Retinal pigment epithelial cell (primary cell): ENCODE measurements around the gene CST5.

Experiments
- DNase-seq: peaks from one replicate; pipeline ENCODE4 v3.0.0-alpha.2; 2010; ENCODE audit warnings: low read depth
- H3K4me3 ChIP-seq: 2 replicates; pipeline ENCODE4 v1.5.1; 2011; ENCODE audit warnings: mild to moderate bottlenecking, low read length, control low read depth, moderate library complexity
- CTCF ChIP-seq: conservative IDR thresholded peaks from 2 replicates; pipeline ENCODE4 v1.5.1; 2011; ENCODE audit warnings: low read depth, low read length, control low read depth, inconsistent platforms

CST5 gene

GRCh38 chr20:23879328-23879798, at the start of gene CST5:
CST5 (minus strand) TSS chr20:23879748; CDS start chr20:23879676, 72 bp downstream.
- DNase-seq = no peak
- H3K4me3 ChIP-seq = no peak within 1 kb of the TSS
- no peak for TF ChIP-seq CTCF

- H3K4me3 ChIP-seq = no peak overlapping the region
- no peak for DNase-seq
These were observed 49.2 kb upstream of the CST5 start for GRCh38 chr20:23928788-23929187.

GRCh38 chr20:23928353-23928752, 48.8 kb upstream of the CST5 start:
- no peak for TF ChIP-seq CTCF
- DNase-seq = no peak
- H3K4me3 ChIP-seq = no peak overlapping the region

More at GRCh38 chr20:23928788-23929187, 49.2 kb upstream of the CST5 start:
- TF ChIP-seq CTCF = no peak

- no peak overlapping the region for H3K4me3 ChIP-seq
- DNase-seq = no peak
- no peak for TF ChIP-seq CTCF
These were observed 47.7 kb upstream of the CST5 start for GRCh38 chr20:23926944-23927872.

- no peak for TF ChIP-seq CTCF
These were observed 47.0 kb upstream of the CST5 start for GRCh38 chr20:23926526-23926880.

GRCh38 chr20:23925789-23926525, 46.4 kb upstream of the CST5 start:
- DNase-seq = no peak
- no peak for TF ChIP-seq CTCF
- no peak overlapping the region for H3K4me3 ChIP-seq

More at GRCh38 chr20:23926526-23926880, 47.0 kb upstream of the CST5 start:
- H3K4me3 ChIP-seq = no peak overlapping the region
- DNase-seq = no peak
